A549 (cell line): Measurements from ENCODE around the gene CSNK1D.

Source experiments
- CEBPB ChIP-seq, 2 experiments: fragments of >200 bp in 1 of 2; sonication (Bioruptor Twin) in 1 of 2; formaldehyde crosslinking in 1 of 2; IDR thresholded peaks; 2 replicates each; pipeline ENCODE4 v1.6.1; 2012 to 2016
- CHD4 ChIP-seq: fragments of 200-600 bp; sonication (generic); IDR thresholded peaks from 2 replicates; pipeline ENCODE4 v1.6.1; 2016; ENCODE audit warnings: antibody characterized with exemption, mild to moderate bottlenecking, borderline replicate concordance
- EP300 ChIP-seq, 2 experiments: fragments of >200 bp; sonication (Bioruptor Twin); formaldehyde crosslinking; IDR thresholded peaks; 2 replicates in 1 of 2; 3 replicates in 1 of 2; pipeline ENCODE4 v1.6.1; 2016 to 2017
- HDAC2 ChIP-seq: fragments of 200-600 bp; sonication (generic); IDR thresholded peaks from 2 replicates; pipeline ENCODE4 v1.6.1; 2016
- JUNB ChIP-seq: fragments of >200 bp; sonication (Bioruptor Twin); formaldehyde crosslinking; IDR thresholded peaks from 2 replicates; pipeline ENCODE4 v1.6.1; 2016
- KDM5A ChIP-seq: fragments of 200-600 bp; sonication (generic); IDR thresholded peaks from 2 replicates; pipeline ENCODE4 v1.6.1; 2016; ENCODE audit warnings: antibody characterized with exemption, mild to moderate bottlenecking
- NFE2L2 ChIP-seq: fragments of 150-350 bp; conservative IDR thresholded peaks from 2 replicates; pipeline ENCODE4 v1.6.1; 2014; ENCODE audit warnings: low read length
- NR3C1 ChIP-seq: fragments of >200 bp; sonication (Bioruptor Twin); formaldehyde crosslinking; IDR thresholded peaks from 3 replicates; pipeline ENCODE4 v1.6.1; 2017
- POLR2A ChIP-seq: IDR thresholded peaks from 2 replicates; pipeline ENCODE4 v1.6.1; 2012; ENCODE audit warnings: mild to moderate bottlenecking, low read length
- RCOR1 ChIP-seq: fragments of 150-350 bp; IDR thresholded peaks from 2 replicates; pipeline ENCODE4 v1.6.1; 2014; ENCODE audit warnings: antibody characterized with exemption, low read length, low read depth
- ZSCAN20 ChIP-seq: fragments of 250-450 bp; sonication (Bioruptor Pico); IDR thresholded peaks from 2 replicates; pipeline ENCODE4 v1.8.0; 2022; ENCODE audit warnings: mild to moderate bottlenecking, moderate library complexity
- TF ChIP-seq, protein P1 (sequence below): fragments of >200 bp; sonication (Bioruptor Twin); formaldehyde crosslinking; IDR thresholded peaks from 3 replicates; pipeline ENCODE4 v1.5.1; 2016
- TF ChIP-seq, protein P2 (sequence below): IDR thresholded peaks from 2 replicates; pipeline ENCODE4 v1.6.1; 2012
- TF ChIP-seq, protein P3 (sequence below): fragments of 200-600 bp; sonication (generic); IDR thresholded peaks from 2 replicates; pipeline ENCODE4 v1.6.1; 2016; ENCODE audit warnings: antibody characterized with exemption, mild to moderate bottlenecking, moderate library complexity

DNA sequence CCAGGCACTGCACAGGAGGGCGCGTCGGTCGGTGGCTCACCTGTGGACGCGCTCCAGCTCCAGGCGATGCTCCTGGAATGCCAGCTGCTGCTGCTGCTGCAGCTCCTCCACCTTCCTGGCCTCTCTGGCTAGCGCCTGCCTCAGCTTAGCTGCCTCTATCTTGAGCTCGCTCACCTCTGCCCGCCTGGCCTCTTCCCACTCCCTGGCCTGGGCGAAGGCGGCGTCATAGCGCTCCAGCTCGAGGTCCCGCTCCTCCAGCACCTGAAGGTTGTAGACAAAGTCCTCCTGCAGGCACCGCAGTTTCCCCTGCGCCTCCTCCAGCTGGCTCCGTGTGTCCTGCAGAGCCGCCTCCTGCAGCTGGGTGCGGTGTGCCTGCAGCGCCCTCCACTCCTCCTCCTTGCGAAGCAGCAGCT is 72.0 kb downstream of the CSNK1D start:
- TF ChIP-seq, protein P1, sequence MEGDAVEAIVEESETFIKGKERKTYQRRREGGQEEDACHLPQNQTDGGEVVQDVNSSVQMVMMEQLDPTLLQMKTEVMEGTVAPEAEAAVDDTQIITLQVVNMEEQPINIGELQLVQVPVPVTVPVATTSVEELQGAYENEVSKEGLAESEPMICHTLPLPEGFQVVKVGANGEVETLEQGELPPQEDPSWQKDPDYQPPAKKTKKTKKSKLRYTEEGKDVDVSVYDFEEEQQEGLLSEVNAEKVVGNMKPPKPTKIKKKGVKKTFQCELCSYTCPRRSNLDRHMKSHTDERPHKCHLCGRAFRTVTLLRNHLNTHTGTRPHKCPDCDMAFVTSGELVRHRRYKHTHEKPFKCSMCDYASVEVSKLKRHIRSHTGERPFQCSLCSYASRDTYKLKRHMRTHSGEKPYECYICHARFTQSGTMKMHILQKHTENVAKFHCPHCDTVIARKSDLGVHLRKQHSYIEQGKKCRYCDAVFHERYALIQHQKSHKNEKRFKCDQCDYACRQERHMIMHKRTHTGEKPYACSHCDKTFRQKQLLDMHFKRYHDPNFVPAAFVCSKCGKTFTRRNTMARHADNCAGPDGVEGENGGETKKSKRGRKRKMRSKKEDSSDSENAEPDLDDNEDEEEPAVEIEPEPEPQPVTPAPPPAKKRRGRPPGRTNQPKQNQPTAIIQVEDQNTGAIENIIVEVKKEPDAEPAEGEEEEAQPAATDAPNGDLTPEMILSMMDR = no peak
- TF ChIP-seq POLR2A (no peak), ZSCAN20 (CRISPR knock-in tag) (no peak), HDAC2 (no peak), CEBPB (IDR thresholded peaks at IDR 0.05) (no peak), RCOR1 (no peak), NFE2L2 (no peak), KDM5A (no peak), EP300 (IDR thresholded peaks at IDR 0.05) (no peak), CHD4 (no peak), NR3C1 (no peak), JUNB (no peak)
- TF ChIP-seq, protein P2, sequence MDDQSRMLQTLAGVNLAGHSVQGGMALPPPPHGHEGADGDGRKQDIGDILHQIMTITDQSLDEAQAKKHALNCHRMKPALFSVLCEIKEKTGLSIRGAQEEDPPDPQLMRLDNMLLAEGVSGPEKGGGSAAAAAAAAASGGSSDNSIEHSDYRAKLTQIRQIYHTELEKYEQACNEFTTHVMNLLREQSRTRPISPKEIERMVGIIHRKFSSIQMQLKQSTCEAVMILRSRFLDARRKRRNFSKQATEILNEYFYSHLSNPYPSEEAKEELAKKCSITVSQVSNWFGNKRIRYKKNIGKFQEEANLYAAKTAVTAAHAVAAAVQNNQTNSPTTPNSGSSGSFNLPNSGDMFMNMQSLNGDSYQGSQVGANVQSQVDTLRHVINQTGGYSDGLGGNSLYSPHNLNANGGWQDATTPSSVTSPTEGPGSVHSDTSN = no peak
- TF ChIP-seq, protein P3, sequence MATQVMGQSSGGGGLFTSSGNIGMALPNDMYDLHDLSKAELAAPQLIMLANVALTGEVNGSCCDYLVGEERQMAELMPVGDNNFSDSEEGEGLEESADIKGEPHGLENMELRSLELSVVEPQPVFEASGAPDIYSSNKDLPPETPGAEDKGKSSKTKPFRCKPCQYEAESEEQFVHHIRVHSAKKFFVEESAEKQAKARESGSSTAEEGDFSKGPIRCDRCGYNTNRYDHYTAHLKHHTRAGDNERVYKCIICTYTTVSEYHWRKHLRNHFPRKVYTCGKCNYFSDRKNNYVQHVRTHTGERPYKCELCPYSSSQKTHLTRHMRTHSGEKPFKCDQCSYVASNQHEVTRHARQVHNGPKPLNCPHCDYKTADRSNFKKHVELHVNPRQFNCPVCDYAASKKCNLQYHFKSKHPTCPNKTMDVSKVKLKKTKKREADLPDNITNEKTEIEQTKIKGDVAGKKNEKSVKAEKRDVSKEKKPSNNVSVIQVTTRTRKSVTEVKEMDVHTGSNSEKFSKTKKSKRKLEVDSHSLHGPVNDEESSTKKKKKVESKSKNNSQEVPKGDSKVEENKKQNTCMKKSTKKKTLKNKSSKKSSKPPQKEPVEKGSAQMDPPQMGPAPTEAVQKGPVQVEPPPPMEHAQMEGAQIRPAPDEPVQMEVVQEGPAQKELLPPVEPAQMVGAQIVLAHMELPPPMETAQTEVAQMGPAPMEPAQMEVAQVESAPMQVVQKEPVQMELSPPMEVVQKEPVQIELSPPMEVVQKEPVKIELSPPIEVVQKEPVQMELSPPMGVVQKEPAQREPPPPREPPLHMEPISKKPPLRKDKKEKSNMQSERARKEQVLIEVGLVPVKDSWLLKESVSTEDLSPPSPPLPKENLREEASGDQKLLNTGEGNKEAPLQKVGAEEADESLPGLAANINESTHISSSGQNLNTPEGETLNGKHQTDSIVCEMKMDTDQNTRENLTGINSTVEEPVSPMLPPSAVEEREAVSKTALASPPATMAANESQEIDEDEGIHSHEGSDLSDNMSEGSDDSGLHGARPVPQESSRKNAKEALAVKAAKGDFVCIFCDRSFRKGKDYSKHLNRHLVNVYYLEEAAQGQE = no peak
